BJ (cell line): Measurements from ENCODE around the gene LAIR2. TPM values are rescaled to one million over a fixed set of nuclear protein-coding genes. Genes with fewer than 3 reads are reported as not detected.

ENCODE experiments used
- CTCF ChIA-PET: fragments of 350-600 bp; formaldehyde crosslinking; extraction: SDS; loops from one replicate; lab custom pipeline; 2021; ENCODE audit warnings: antibody characterized with exemption, inconsistent platforms; lab: Yijun Ruan, JAX
- POLR2A ChIA-PET: fragments of 300-600 bp; sonication (Branson Sonifier 250); formaldehyde crosslinking; extraction: SDS; loops from one replicate; lab custom pipeline; 2021; ENCODE audit warnings: antibody characterized with exemption; lab: Charles Lee
- DNase-seq: peaks from one replicate; pipeline ENCODE4 v3.0.0-alpha.2; 2011; ENCODE audit warnings: low read depth
- H3K27me3 ChIP-seq: 2 replicates; pipeline ENCODE4 v1.6.0; 2011; ENCODE audit warnings: low read length; ENCODE audit not compliant: control insufficient read depth, insufficient read depth
- H3K36me3 ChIP-seq: 2 replicates; pipeline ENCODE4 v1.5.1; 2011; ENCODE audit warnings: low read length; ENCODE audit not compliant: control insufficient read depth, insufficient read depth
- H3K4me3 ChIP-seq: 2 replicates; pipeline ENCODE4 v1.5.1; 2011; ENCODE audit warnings: low read depth, mild to moderate bottlenecking, control low read depth, low read length
- CTCF ChIP-seq: IDR thresholded peaks from 2 replicates; pipeline ENCODE4 v1.5.1; 2011; ENCODE audit warnings: low read depth, mild to moderate bottlenecking, control low read depth, inconsistent platforms, low read length, moderate library complexity; ENCODE audit not compliant: insufficient read depth
- polyA plus RNA-seq: library from polyadenylated mRNA; depleted of rRNA; stranded (reverse); fragments of >200 nt; gene quantifications from 2 replicates; pipeline ENCODE4 v1.2.3, GENCODE V29; 2011

LAIR2 gene
- polyA plus RNA-seq, 1 experiment = not detected

GRCh38 chr19:54456423-54457373, 45.9 kb upstream of the LAIR2 start:
- Histone ChIP-seq H3K4me3 (no peak overlapping the region), H3K36me3 (peaks cover 83% of the 10 kb centered on the region), H3K27me3 (no peaks in the 10 kb centered on the region)
- no peak for DNase-seq
- POLR2A ChIA-PET = no interaction called here
- CTCF ChIA-PET = no interaction called here
- TF ChIP-seq CTCF = no peak

GRCh38 chr19:54457773-54458647, 44.6 kb upstream of the LAIR2 start:
- Histone ChIP-seq H3K36me3 (peaks cover 73% of the 10 kb centered on the region), H3K27me3 (no peaks in the 10 kb centered on the region), H3K4me3 (no peak overlapping the region)
- TF ChIP-seq CTCF = no peak
- POLR2A ChIA-PET = no interaction called here
- CTCF ChIA-PET = no interaction called here
- no peak for DNase-seq

GRCh38 chr19:54458648-54459281, 43.9 kb upstream of the LAIR2 start:
- POLR2A ChIA-PET = no interaction called here
- Histone ChIP-seq H3K36me3 (peaks cover 66% of the 10 kb centered on the region), H3K27me3 (no peaks in the 10 kb centered on the region), H3K4me3 (no peak overlapping the region)
- DNase-seq = no peak
- CTCF ChIA-PET = no interaction called here
- TF ChIP-seq CTCF = no peak

- CTCF ChIA-PET = no interaction called here
- Histone ChIP-seq H3K36me3 (peaks cover 59% of the 10 kb centered on the region), H3K4me3 (no peak overlapping the region), H3K27me3 (no peaks in the 10 kb centered on the region)
- POLR2A ChIA-PET = no interaction called here
- no peak for TF ChIP-seq CTCF
- no peak for DNase-seq
Measured at GRCh38 chr19:54459282-54460229, 43.1 kb upstream of the LAIR2 start.
